D341Med (cell line): Measurements from ENCODE around the gene PHLDB3.
"Not testable (repeated sequence)": the region's sequence is repeated elsewhere in the genome, so short reads cannot be mapped to it uniquely, and the experiment has no call there.

Experiments
- DNase-seq: peaks from one replicate; pipeline ENCODE4 v3.0.0; 2012; ENCODE audit warnings: low spot score

Gene PHLDB3

GRCh38 chr19:43526884-43527859, 22.6 kb upstream of the PHLDB3 start, which contains the start of gene ETHE1:
TSS of gene ETHE1 (minus strand) at chr19:43527201. CDS start at chr19:43527177, 24 bp downstream.
- DNase-seq: peak; percentile 88

DNA sequence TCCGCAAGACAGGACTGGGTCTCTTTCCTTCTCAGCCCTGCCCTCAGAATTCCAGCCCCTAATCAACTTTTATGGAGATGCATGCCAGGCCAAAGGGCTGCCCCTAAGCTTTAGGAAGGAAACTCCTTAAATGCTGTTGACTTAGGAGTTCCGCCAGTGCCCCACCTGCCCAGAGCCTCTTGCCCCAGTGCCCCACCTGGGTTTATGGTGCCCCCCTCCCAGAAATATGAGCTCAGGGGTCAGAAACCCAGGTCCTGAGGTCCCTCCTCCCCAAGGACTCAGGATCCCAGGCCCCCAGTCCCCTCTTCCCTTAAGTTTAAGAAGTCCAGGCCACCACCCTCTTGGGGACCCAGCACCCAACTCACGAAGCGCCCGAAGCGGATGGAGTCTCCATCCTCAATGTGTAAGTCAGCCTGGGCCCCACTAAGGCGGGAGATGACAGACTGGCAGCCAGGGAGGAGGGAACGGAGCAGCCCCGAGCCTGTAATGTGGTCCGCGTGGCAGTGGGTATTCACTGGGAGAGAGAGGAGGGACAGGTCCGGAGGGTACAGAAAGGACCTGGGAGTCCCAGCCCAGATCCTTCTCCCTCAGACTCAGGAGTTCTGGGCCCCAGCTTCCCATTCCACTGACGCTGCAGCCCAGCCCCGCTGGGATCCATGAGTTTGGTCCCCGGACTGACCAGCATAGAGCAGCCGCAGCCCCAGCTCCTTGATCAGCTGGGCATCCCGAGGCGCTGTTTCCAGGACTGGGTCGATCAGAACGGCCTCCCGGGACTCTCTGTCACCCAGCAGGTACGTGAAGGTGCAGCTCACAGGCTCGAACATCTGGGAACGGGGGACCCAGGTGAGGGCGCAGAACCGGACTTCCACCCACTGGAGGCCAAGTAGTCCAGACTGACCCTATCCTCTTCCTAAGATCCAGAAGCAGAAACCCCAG, 21.6 kb upstream of the PHLDB3 start:
- DNase-seq: peak; percentile 42

GRCh38 chr19:43524922-43525835, 20.6 kb upstream of the PHLDB3 start:
- DNase-seq: no peak

DNA sequence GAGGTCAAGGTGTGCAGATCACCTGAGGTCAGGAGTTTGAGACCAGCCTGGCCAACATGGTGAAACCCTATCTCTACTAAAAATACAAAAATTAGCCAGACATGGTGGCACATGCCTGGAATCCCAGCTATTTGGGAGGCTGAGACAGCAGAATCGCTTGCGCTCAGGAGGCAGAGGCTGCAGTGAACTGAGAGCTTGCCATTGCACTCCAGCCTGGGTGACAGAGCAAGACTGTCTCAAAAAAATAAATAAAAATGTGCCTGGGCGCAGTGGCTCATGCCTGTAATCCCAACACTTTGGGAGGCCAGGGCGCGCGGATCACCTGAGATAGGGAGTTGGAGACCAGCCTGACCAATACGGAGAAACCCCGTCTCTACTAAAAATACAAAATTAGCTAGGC, 19.1 kb upstream of the PHLDB3 start:
- DNase-seq: not testable (repeated sequence)

GRCh38 chr19:43522929-43523328, 18.4 kb upstream of the PHLDB3 start:
- no peak for DNase-seq

- peak; percentile 76 for DNase-seq
Observed at GRCh38 chr19:43519436-43520088, 15.0 kb upstream of the PHLDB3 start.

GRCh38 chr19:43518051-43518450, 13.5 kb upstream of the PHLDB3 start:
- no peak for DNase-seq

DNA sequence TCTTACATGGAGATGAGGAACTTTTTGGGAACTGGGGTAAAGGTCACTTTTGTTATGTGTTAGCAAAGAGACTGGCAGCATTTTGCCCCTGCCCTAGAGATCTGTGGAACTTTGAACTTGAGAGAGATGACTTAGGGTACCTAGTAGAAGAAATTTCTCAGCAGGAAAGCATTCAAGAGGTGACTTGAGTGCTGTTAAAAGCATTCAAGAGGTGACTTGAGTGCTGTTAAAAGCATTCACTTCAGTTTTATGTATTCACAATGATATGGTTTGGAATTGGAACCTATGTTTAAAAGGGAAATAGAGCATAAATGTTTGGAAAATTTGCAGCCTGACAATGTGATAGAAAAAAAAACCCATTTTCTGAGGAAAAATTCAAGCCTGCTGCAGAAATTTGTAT, 7.9 kb upstream of the PHLDB3 start:
- DNase-seq: not testable (repeated sequence)

GRCh38 chr19:43511324-43511723, 6.8 kb upstream of the PHLDB3 start:
- no peak for DNase-seq

DNA sequence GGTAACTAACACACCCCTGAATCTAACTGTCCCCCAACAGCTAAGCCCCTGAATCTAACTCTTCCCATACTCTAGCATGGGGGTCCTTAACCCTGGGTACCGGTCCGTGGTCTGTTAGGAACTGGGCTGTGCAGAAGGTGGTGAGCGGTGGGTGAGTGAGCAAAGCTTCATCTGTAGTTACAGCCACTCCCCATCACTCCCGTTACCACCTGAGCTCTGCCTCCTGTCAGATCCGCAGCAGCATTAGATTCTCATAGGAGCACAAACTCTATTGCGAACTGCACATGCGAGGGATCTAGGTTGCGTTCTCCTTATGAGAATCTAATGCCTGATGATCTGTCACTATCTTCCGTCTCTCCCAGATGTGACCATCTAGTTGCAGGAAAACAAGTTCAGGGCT, 6.2 kb upstream of the PHLDB3 start:
- no peak for DNase-seq

DNA sequence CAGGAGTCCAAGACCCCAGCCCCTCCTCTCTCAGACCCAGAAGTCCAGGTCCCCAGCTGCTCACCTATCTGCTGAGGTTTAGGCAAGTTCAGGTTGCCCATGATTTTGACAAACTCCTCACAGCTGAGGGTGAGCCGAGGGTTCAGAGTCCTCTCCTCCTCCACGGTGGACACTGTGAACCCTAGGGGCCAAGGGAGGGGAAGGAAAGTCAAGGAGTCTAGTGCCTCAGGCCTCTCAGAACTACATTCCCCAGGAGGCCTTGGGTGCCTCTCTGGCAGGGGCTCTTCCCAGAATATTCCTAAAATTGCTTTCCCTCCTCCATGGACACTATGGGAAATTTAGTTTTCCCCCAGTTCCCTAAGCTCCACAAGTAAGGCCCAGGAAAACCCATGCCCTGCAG, 3.3 kb upstream of the PHLDB3 start:
- no peak for DNase-seq

GRCh38 chr19:43506629-43507028, 2.1 kb upstream of the PHLDB3 start:
- DNase-seq: no peak

- no peak for DNase-seq
Observed at GRCh38 chr19:43505941-43506340, 1.4 kb upstream of the PHLDB3 start.

- no peak for DNase-seq
Observed at GRCh38 chr19:43505186-43505456, 575 bp upstream of the PHLDB3 start.

DNA sequence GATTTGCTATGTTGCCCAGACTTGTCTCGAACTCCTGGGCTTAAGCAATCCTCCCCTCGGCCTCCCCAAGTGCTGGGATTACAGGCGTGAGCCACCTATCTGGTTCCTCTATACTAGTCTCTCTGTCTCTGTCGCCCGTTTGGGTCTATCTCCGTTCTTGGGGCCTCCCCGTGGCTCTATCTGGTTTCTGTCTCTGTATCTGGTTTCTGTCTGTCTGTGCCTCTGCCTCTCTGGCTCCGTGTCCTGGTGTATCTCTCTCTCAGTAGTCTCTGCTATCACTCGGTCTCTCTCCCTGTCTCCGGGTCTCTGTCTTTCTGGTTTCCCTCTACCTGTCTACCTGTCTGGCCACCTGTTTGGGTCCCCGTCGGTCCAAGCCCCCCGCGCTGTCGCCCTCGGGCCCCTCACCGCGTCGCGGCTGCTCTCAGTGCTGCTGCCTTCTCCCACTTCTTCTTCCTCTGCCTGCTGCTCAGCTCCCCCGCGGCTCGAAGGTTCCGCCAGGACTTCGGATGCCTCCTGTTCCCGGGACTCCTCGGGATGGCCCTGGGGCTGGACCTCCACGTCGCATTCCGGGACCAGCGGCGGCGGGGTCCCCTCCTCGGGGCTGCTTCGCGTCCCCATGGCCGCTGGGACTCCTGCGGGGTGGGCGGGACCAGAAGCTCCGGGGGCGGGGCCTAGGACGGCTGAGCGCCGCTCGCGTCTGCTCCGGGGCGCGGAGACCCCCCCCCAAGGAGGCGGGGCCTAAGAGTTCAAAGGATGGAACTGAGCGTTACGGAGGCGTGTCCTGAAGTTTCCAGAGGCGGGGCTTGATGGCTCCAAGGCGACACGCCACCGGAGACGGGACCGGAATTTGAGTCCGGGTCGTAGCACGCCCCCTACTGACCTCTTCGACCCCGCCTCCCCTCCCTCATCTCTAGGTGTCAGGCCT, 783 bp downstream of the PHLDB3 start:
- peak; percentile 99 for DNase-seq

DNA sequence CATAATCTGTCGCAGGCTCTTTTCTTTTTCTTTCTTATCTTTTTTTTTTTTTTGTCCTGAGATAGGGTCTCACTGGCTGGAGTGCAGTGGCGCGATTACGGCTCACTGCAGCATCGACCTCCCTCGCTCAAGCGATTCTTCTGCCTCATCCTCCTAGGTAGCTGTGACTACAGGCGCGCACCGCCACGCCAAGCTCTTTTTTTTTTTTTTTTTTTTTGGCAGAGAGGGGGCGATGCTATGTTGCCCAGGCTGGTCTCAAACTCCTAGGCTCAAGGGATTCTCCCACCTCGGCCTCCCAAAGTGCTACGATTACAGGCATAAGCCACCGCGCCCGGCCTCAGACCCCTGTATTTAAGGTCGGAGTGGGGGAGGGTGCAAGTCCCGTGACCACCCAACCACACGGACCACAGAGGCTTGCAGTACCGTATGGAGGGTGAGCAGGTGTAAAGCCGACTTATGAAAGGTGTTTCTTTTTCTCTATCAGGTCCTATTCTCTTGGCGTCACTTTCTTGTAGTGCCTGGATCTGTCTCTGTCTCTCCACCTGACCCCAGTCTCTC, 2.0 kb downstream of the PHLDB3 start:
- DNase-seq: no peak

GRCh38 chr19:43501661-43502418, 2.7 kb downstream of the PHLDB3 start:
- no peak for DNase-seq

DNA sequence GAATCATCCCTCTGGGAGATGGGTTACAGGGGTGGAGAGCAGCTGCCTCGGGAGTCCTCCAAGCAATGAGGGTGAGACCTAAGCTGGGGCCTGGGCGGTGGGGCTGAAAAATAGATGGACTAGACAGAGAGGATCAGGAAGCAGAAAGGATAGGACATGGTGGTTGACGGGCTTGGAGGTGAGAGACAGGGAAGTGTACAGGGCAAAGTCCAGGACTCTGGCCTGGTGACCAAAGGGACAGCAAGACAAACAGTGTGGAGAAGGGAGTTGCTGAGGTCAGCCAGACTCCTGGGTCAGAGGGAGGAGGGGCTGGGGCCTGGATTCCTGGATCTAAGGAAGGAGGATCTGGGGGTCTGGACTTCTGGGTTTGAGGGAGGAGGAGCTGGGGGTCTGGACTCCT, 5.5 kb downstream of the PHLDB3 start:
- no peak for DNase-seq

DNA sequence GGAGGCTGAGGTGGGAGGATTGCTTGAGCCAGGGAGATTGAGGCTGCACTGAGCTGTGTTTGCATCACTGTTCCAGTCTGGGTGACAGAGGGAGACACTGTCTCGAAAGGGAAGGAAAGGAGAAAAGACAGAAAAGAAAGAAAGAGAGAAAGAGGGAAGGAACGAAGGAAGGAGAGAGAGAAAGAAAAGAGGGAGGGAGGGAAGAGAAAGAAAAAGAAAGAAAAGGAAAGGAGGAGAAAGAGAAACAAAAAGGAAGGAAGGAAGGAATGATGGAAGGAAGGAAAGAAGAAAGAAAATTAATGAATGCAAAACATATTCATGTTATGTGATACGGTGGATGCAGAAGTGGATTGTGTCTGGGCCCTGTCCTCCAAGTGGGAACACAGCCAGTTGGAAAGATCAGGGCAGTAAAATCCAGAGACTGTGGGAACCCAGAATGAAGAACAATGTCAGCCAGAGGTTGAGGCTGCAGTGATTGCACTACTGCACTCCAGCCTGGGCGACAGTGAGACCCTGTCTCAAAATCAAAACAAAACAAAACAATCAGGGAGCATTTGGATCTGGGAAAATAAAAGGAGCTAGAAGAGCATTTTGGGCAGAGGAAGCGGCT, 6.2 kb downstream of the PHLDB3 start:
- no peak for DNase-seq
